PFSK-1 (cell line): ENCODE results near the gene PTPN20.

ENCODE experiments used
- FOXP2 ChIP-seq: optimal IDR thresholded peaks from 2 replicates; pipeline ENCODE3; 2011; ENCODE audit warnings: borderline replicate concordance, control low read depth, inconsistent platforms; ENCODE audit not compliant: insufficient read depth; ENCODE audit errors: extremely low read length, extremely low read depth
- POLR2AphosphoS5 ChIP-seq: IDR thresholded peaks from 2 replicates; pipeline ENCODE4 v1.6.1; 2012; ENCODE audit warnings: low read depth, mild to moderate bottlenecking, control low read depth, low read length, moderate library complexity
- REST ChIP-seq, 2 experiments: IDR thresholded peaks; 2 replicates each; pipeline versions ENCODE4 v1.6.1 to v1.8.0; 2011 to 2012; ENCODE audit warnings: low read depth in 2 of 2, low read length in 2 of 2, control low read depth in 1 of 2, inconsistent platforms in 1 of 2, mild to moderate bottlenecking in 1 of 2, moderate library complexity in 1 of 2; ENCODE audit not compliant: insufficient read depth in 1 of 2
- SIN3A ChIP-seq: IDR thresholded peaks from 2 replicates; pipeline ENCODE4 v1.6.1; 2012; ENCODE audit warnings: mild to moderate bottlenecking, low read length, moderate library complexity, borderline replicate concordance; ENCODE audit not compliant: insufficient read depth
- TAF1 ChIP-seq: IDR thresholded peaks from 2 replicates; pipeline ENCODE4 v1.6.1; 2012; ENCODE audit warnings: low read length, control low read depth, borderline replicate concordance; ENCODE audit not compliant: insufficient read depth

The PTPN20 gene

GRCh38 chr10:47038881-47039561 is 127.8 kb downstream of the PTPN20 start:
- no peak for TF ChIP-seq SIN3A
- no peak for TF ChIP-seq TAF1
- TF ChIP-seq FOXP2 = no peak
- no peak for TF ChIP-seq REST (IDR thresholded peaks at IDR 0.05; ENCODE audit: insufficient read depth in 1 of 2, low read depth in 2 of 2, low read length in 2 of 2)
- TF ChIP-seq POLR2AphosphoS5 = no peak

GRCh38 chr10:47039562-47039913 is 128.3 kb downstream of the PTPN20 start:
- TF ChIP-seq FOXP2 (no peak), TAF1 (no peak), POLR2AphosphoS5 (no peak), SIN3A (no peak), REST (IDR thresholded peaks at IDR 0.05; ENCODE audit: insufficient read depth in 1 of 2, low read depth in 2 of 2, low read length in 2 of 2) (no peak)

GRCh38 chr10:47040041-47040491 is 128.8 kb downstream of the PTPN20 start:
- TF ChIP-seq FOXP2 (no peak), SIN3A (no peak), POLR2AphosphoS5 (no peak), REST (IDR thresholded peaks at IDR 0.05; ENCODE audit: insufficient read depth in 1 of 2, low read depth in 2 of 2, low read length in 2 of 2) (no peak), TAF1 (no peak)

- no peak for TF ChIP-seq FOXP2
- no peak for TF ChIP-seq SIN3A
- TF ChIP-seq REST (IDR thresholded peaks at IDR 0.05; ENCODE audit: insufficient read depth in 1 of 2, low read depth in 2 of 2, low read length in 2 of 2) = no peak
- no peak for TF ChIP-seq TAF1
- TF ChIP-seq POLR2AphosphoS5 = no peak
These were observed 129.5 kb downstream of the PTPN20 start for GRCh38 chr10:47040681-47041080.
